SU-DHL-6 (cell line): Measurements from ENCODE around the gene GGN.

ENCODE experiments used
- CTCF ChIP-seq: fragments of 200-600 bp; sonication (generic); IDR thresholded peaks from one replicate; pipeline ENCODE4 v1.5.1; 2017; ENCODE audit warnings: antibody characterized with exemption, mild to moderate bottlenecking, low read length, moderate library complexity; ENCODE audit not compliant: insufficient read depth, poor library complexity, severe bottlenecking
- EZH2phosphoT487 ChIP-seq: fragments of 200-600 bp; sonication (generic), shearing (Covaris generic); conservative IDR thresholded peaks from 2 replicates; pipeline ENCODE4 v1.6.1; 2018; ENCODE audit warnings: mild to moderate bottlenecking, antibody characterized with exemption, low read length, moderate library complexity, mixed read lengths

DNA sequence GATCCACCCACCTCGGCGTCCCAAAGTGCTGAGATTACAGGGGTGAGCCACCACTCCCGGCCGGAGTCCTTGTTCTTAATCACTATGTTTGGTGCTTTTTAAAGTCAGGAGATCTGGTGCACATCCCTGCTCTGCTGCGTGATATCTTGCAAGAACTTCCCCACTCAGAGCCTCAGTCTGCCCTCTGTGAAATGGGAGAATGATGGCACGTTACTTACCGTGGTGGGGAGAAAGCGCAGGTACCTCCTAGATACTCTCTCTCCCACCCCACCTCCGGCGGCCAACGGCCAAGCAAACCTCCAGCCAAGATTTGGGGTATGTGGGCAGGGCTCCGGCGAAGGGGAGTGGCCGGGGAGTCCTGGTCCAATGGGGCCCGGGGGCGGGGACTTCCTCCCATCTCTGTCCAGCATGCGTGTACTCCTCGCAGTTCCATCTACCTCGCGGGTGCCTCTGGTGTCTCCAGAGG, 45.5 kb upstream of the GGN start, which contains the start of gene RYR1:
- TF ChIP-seq CTCF, result no peak
- no peak for TF ChIP-seq EZH2phosphoT487
